ENCODE data around the gene SCD5. TPM values are rescaled to one million over a fixed set of nuclear protein-coding genes. Genes with fewer than 3 reads are reported as not detected.

SCD5 gene
- total RNA-seq, 1 experiment from 2014 or later = 16.3 TPM

GRCh38 chr4:82737354-82737753 is 61.2 kb downstream of the SCD5 start:
- TF ChIP-seq CTCF (IDR thresholded peaks at IDR 0.05; ENCODE audit: unreplicated experiment) = no peak
- H3K27me3 Mint-ChIP-seq (ENCODE audit: unreplicated experiment) = no peaks in the 10 kb centered on the region
- no peaks in the 10 kb centered on the region for H3K36me3 Mint-ChIP-seq (ENCODE audit: insufficient read depth, unreplicated experiment)
- DNase-seq = no peak
- BruUV-seq (replicated peaks) = no TSS peak
- CTCF ChIA-PET = interaction anchor here (0.6 kb wide), 1 partner anchor 76 kb away, joined by 7 read pairs; no protein-coding TSS in a partner anchor
- H3K27ac Mint-ChIP-seq (ENCODE audit: unreplicated experiment) = no peak overlapping the region
- H3K4me1 Mint-ChIP-seq (ENCODE audit: low read depth, unreplicated experiment) = peaks cover 14% of the 10 kb centered on the region
- no peak overlapping the region for H3K4me3 Mint-ChIP-seq (ENCODE audit: low read depth, unreplicated experiment)
- intact Hi-C loops (cut with micrococcal nuclease; ENCODE audit: unreplicated experiment) = loop anchor here (10.0 kb wide), 1 partner anchor 273 kb away; no protein-coding TSS in a partner anchor
- H3K9me3 Mint-ChIP-seq (ENCODE audit: low read depth, unreplicated experiment) = no peaks in the 10 kb centered on the region

GRCh38 chr4:82733636-82734035 is 65.0 kb downstream of the SCD5 start:
- Mint-ChIP-seq H3K9me3 (ENCODE audit: low read depth, unreplicated experiment) (peaks cover 3% of the 10 kb centered on the region), H3K4me1 (ENCODE audit: low read depth, unreplicated experiment) (peaks cover 14% of the 10 kb centered on the region), H3K36me3 (ENCODE audit: insufficient read depth, unreplicated experiment) (no peaks in the 10 kb centered on the region), H3K4me3 (ENCODE audit: low read depth, unreplicated experiment) (no peak overlapping the region), H3K27me3 (ENCODE audit: unreplicated experiment) (no peaks in the 10 kb centered on the region), H3K27ac (ENCODE audit: unreplicated experiment) (no peak overlapping the region)
- no peak for DNase-seq
- intact Hi-C loops (cut with micrococcal nuclease; ENCODE audit: unreplicated experiment) = loop anchor here (10.0 kb wide), 1 partner anchor 269 kb away; no protein-coding TSS in a partner anchor
- BruUV-seq (replicated peaks) = no TSS peak
- CTCF ChIA-PET = no interaction called here
- TF ChIP-seq CTCF (IDR thresholded peaks at IDR 0.05; ENCODE audit: unreplicated experiment) = no peak

- CTCF ChIA-PET = no interaction called here
- BruUV-seq (replicated peaks) = no TSS peak
- H3K27ac Mint-ChIP-seq (ENCODE audit: unreplicated experiment) = no peak overlapping the region
- H3K27me3 Mint-ChIP-seq (ENCODE audit: unreplicated experiment) = no peaks in the 10 kb centered on the region
- H3K9me3 Mint-ChIP-seq (ENCODE audit: low read depth, unreplicated experiment) = peaks cover 3% of the 10 kb centered on the region
- DNase-seq = no peak
- no peak overlapping the region for H3K4me3 Mint-ChIP-seq (ENCODE audit: low read depth, unreplicated experiment)
- no peak for TF ChIP-seq CTCF (IDR thresholded peaks at IDR 0.05; ENCODE audit: unreplicated experiment)
- peaks cover 4% of the 10 kb centered on the region for H3K4me1 Mint-ChIP-seq (ENCODE audit: low read depth, unreplicated experiment)
- intact Hi-C loops (cut with micrococcal nuclease; ENCODE audit: unreplicated experiment) = no loop called here
- no peaks in the 10 kb centered on the region for H3K36me3 Mint-ChIP-seq (ENCODE audit: insufficient read depth, unreplicated experiment)
These were observed 70.3 kb downstream of the SCD5 start for GRCh38 chr4:82728301-82728700.

- CTCF ChIA-PET = interaction anchor here (0.7 kb wide), 1 partner anchor 11 kb away, joined by 3 read pairs; no protein-coding TSS in a partner anchor
- no peak for DNase-seq
- no peak for TF ChIP-seq CTCF (IDR thresholded peaks at IDR 0.05; ENCODE audit: unreplicated experiment)
- no peaks in the 10 kb centered on the region for H3K27me3 Mint-ChIP-seq (ENCODE audit: unreplicated experiment)
- no peaks in the 10 kb centered on the region for H3K4me1 Mint-ChIP-seq (ENCODE audit: low read depth, unreplicated experiment)
- intact Hi-C loops (cut with micrococcal nuclease; ENCODE audit: unreplicated experiment) = no loop called here
- H3K27ac Mint-ChIP-seq (ENCODE audit: unreplicated experiment) = no peak overlapping the region
- no peaks in the 10 kb centered on the region for H3K36me3 Mint-ChIP-seq (ENCODE audit: insufficient read depth, unreplicated experiment)
- no peak overlapping the region for H3K4me3 Mint-ChIP-seq (ENCODE audit: low read depth, unreplicated experiment)
- H3K9me3 Mint-ChIP-seq (ENCODE audit: low read depth, unreplicated experiment) = peaks cover 3% of the 10 kb centered on the region
- no TSS peak for BruUV-seq (replicated peaks)
These were observed 72.0 kb downstream of the SCD5 start for GRCh38 chr4:82726596-82726995.
